H1 (cell line): ENCODE data around the gene PXDN. TPM values are rescaled to one million over a fixed set of nuclear protein-coding genes. Genes with fewer than 3 reads are reported as not detected.

Experiments
- CTCF ChIA-PET: fragments of 300-600 bp; sonication (Branson Sonifier 250); formaldehyde crosslinking; loops from one replicate; lab custom pipeline; 2021; ENCODE audit not compliant: partially characterized antibody; lab: Charles Lee
- POLR2A ChIA-PET: fragments of 300-600 bp; sonication (Branson Sonifier 250); formaldehyde crosslinking; loops from one replicate; lab custom pipeline; 2021; ENCODE audit warnings: inconsistent platforms; ENCODE audit not compliant: partially characterized antibody; lab: Charles Lee
- DNase-seq, 2 experiments: peaks; one replicate each; pipeline versions ENCODE4 v3.0.0 to v3.0.0-alpha.2; 2010 to 2022; ENCODE audit warnings: low spot score in 2 of 2, low read depth in 1 of 2, mixed read lengths in 1 of 2
- FAIRE-seq: peaks from 2 replicates; lab custom pipeline; 2011; peaks lifted over from hg19 to GRCh38; lab: Jason Lieb, UNC
- H2AFZ ChIP-seq: 2 replicates; pipeline ENCODE4 v1.8.1; 2012; ENCODE audit warnings: low read length, inconsistent platforms
- H2AK5ac ChIP-seq: 2 replicates; pipeline ENCODE4 v1.6.1; 2013; ENCODE audit warnings: low read depth, low read length
- H2BK120ac ChIP-seq: replicated peaks from 2 replicates; pipeline ENCODE3; 2013; ENCODE audit warnings: low read depth, low read length, inconsistent platforms
- H2BK12ac ChIP-seq: 2 replicates; pipeline ENCODE4 v1.6.1; 2013; ENCODE audit warnings: low read depth, low read length
- H2BK15ac ChIP-seq: 2 replicates; pipeline ENCODE4 v1.6.1; 2013; ENCODE audit warnings: low read length
- H2BK20ac ChIP-seq: 2 replicates; pipeline ENCODE4 v1.6.1; 2013; ENCODE audit warnings: low read length
- H2BK5ac ChIP-seq: 2 replicates; pipeline ENCODE4 v1.6.1; 2013; ENCODE audit warnings: low read depth, low read length
- H3K14ac ChIP-seq: 2 replicates; pipeline ENCODE4 v1.6.1; 2013; ENCODE audit warnings: inconsistent platforms; ENCODE audit not compliant: insufficient read length
- H3K18ac ChIP-seq: 2 replicates; pipeline ENCODE4 v1.6.1; 2013; ENCODE audit warnings: low read length; ENCODE audit errors: extremely low read depth
- H3K23ac ChIP-seq: 2 replicates; pipeline ENCODE4 v1.6.1; 2013; ENCODE audit warnings: inconsistent platforms; ENCODE audit not compliant: insufficient read length
- H3K23me2 ChIP-seq: 2 replicates; pipeline ENCODE4 v1.6.1; 2013; ENCODE audit warnings: low read depth, low read length
- H3K27ac ChIP-seq: 2 replicates; pipeline ENCODE4 v1.6.1; 2011; ENCODE audit warnings: low read depth, low read length, inconsistent platforms
- H3K27me3 ChIP-seq, 4 experiments: replicated peaks in 1 of 4; 1 replicate in 1 of 4; 2 replicates in 3 of 4; pipeline versions ENCODE4 v1.6.1 to v1.8.1; 2011 to 2013; ENCODE audit warnings: low read length in 3 of 4, mild to moderate bottlenecking in 3 of 4, inconsistent platforms in 2 of 4, mixed read lengths in 2 of 4, moderate library complexity in 1 of 4; ENCODE audit not compliant: control insufficient read depth in 3 of 4, insufficient read depth in 3 of 4; ENCODE audit errors: extremely low read depth in 1 of 4
- H3K36me3 ChIP-seq, 4 experiments: 2 replicates each; pipeline versions ENCODE4 v1.6.1 to v1.8.1; 2011 to 2013; ENCODE audit warnings: mild to moderate bottlenecking in 4 of 4, low read length in 3 of 4, moderate library complexity in 2 of 4, control low read depth in 1 of 4, inconsistent platforms in 1 of 4; ENCODE audit not compliant: insufficient read depth in 4 of 4, control insufficient read depth in 2 of 4
- H3K4ac ChIP-seq: replicated peaks from 2 replicates; pipeline ENCODE3; 2013; ENCODE audit warnings: low read length, low read depth, mixed read lengths, inconsistent platforms; ENCODE audit not compliant: insufficient read length
- H3K4me1 ChIP-seq, 4 experiments: replicated peaks in 1 of 4; 1 replicate in 1 of 4; 2 replicates in 3 of 4; pipeline versions ENCODE4 v1.6.1 to v1.8.1; 2011 to 2013; ENCODE audit warnings: low read length in 3 of 4, inconsistent platforms in 2 of 4, mixed read lengths in 1 of 4; ENCODE audit not compliant: insufficient read depth in 4 of 4, control insufficient read depth in 3 of 4
- H3K4me2 ChIP-seq, 2 experiments: 2 replicates each; pipeline versions ENCODE4 v1.6.1 to v1.8.1; 2011 to 2013; ENCODE audit warnings: low read depth in 2 of 2, low read length in 2 of 2, control low read depth in 1 of 2, inconsistent platforms in 1 of 2, mild to moderate bottlenecking in 1 of 2; ENCODE audit not compliant: insufficient read depth in 1 of 2
- H3K4me3 ChIP-seq, 4 experiments: fragments of 200-600, 300-600 bp in 1 of 4; sonication (generic), shearing (Covaris generic), sonication (Bioruptor Twin) in 1 of 4; 2 replicates each; pipeline versions ENCODE4 v1.5.1 to v1.8.1; 2011 to 2016; ENCODE audit warnings: low read length in 4 of 4, low read depth in 3 of 4, control low read depth in 2 of 4, inconsistent platforms in 2 of 4, mild to moderate bottlenecking in 2 of 4, mixed read lengths in 1 of 4, moderate library complexity in 1 of 4; ENCODE audit not compliant: insufficient read depth in 2 of 4; ENCODE audit errors: extremely low read depth in 1 of 4
- H3K56ac ChIP-seq: replicated peaks from 2 replicates; pipeline ENCODE3; 2013; ENCODE audit warnings: low read depth, mild to moderate bottlenecking, mixed read lengths, low read length, inconsistent platforms; ENCODE audit not compliant: insufficient read length
- H3K79me1 ChIP-seq: 2 replicates; pipeline ENCODE4 v1.6.1; 2013; ENCODE audit warnings: low read depth, low read length, control low read depth
- H3K79me2 ChIP-seq, 2 experiments: 2 replicates each; pipeline versions ENCODE4 v1.6.1 to v1.8.1; 2012 to 2013; ENCODE audit warnings: low read length in 2 of 2, mild to moderate bottlenecking in 2 of 2, inconsistent platforms in 1 of 2; ENCODE audit not compliant: insufficient read depth in 2 of 2, control insufficient read depth in 1 of 2
- H3K9ac ChIP-seq, 4 experiments: replicated peaks in 1 of 4; 1 replicate in 1 of 4; 2 replicates in 3 of 4; pipeline versions ENCODE4 v1.6.1 to v1.8.1; 2011 to 2013; ENCODE audit warnings: low read depth in 3 of 4, low read length in 3 of 4, control low read depth in 2 of 4, mild to moderate bottlenecking in 2 of 4, moderate library complexity in 2 of 4, inconsistent platforms in 1 of 4; ENCODE audit errors: extremely low read depth in 1 of 4
- H3K9me3 ChIP-seq, 2 experiments: 2 replicates each; pipeline versions ENCODE4 v1.6.1 to v1.8.1; 2012 to 2013; ENCODE audit warnings: mild to moderate bottlenecking in 2 of 2, moderate library complexity in 2 of 2, control low read depth in 1 of 2, inconsistent platforms in 1 of 2, low read depth in 1 of 2, low read length in 1 of 2, mixed read lengths in 1 of 2; ENCODE audit not compliant: insufficient read depth in 2 of 2
- H4K20me1 ChIP-seq, 2 experiments: replicated peaks in 1 of 2; 2 replicates each; pipeline versions ENCODE3 to v1.8.1; 2011 to 2013; ENCODE audit warnings: inconsistent platforms in 2 of 2, low read length in 2 of 2, mild to moderate bottlenecking in 1 of 2; ENCODE audit not compliant: insufficient read depth in 2 of 2, control insufficient read depth in 1 of 2
- H4K5ac ChIP-seq: 2 replicates; pipeline ENCODE4 v1.6.1; 2013; ENCODE audit warnings: low read length, low read depth, mixed read lengths, inconsistent platforms; ENCODE audit not compliant: insufficient read length
- H4K8ac ChIP-seq: 2 replicates; pipeline ENCODE4 v1.8.0; 2013; ENCODE audit warnings: mild to moderate bottlenecking, moderate library complexity, low read length, inconsistent platforms; ENCODE audit not compliant: insufficient read depth; ENCODE audit errors: extremely low read depth
- H4K91ac ChIP-seq: replicated peaks from 2 replicates; pipeline ENCODE3; 2013; ENCODE audit warnings: low read length, mixed read lengths, inconsistent platforms; ENCODE audit not compliant: insufficient read length
- BRCA1 ChIP-seq: IDR thresholded peaks from 2 replicates; pipeline ENCODE4 v1.6.1; 2012; ENCODE audit warnings: low read depth, low read length, improper control_type of control experiment
- POLR2A ChIP-seq, 2 experiments: IDR thresholded peaks; 1 replicate in 1 of 2; 2 replicates in 1 of 2; pipeline ENCODE4 v1.6.1; 2011; ENCODE audit warnings: low read depth in 2 of 2, low read length in 2 of 2, mild to moderate bottlenecking in 2 of 2; ENCODE audit errors: control extremely low read depth in 1 of 2
- WGBS, 2 experiments: shearing (Covaris generic) in 1 of 2; methylation state at CpG; one replicate each; pipeline versions ENCODE4 v1.1.6 to v1.1.7; 2013 to 2015; ENCODE audit warnings: low lambda C conversion rate in 2 of 2, mixed read lengths in 2 of 2, inconsistent platforms in 1 of 2, low coverage in 1 of 2, missing lambda C conversion rate in 1 of 2; ENCODE audit not compliant: insufficient replicate concordance in 2 of 2, insufficient coverage in 1 of 2, insufficient read length in 1 of 2; ENCODE audit errors: extremely low coverage in 1 of 2, missing lambda C conversion rate in 1 of 2; 5-methylcytosine and 5-hydroxymethylcytosine counted together
- polyA plus RNA-seq, 7 experiments: library from polyadenylated mRNA; depleted of rRNA in 3 of 7; stranded (reverse) in 5 of 7; unstranded in 2 of 7; fragments of >200 nt in 5 of 7; fragments of 200-250 nt in 2 of 7; gene quantifications; 1 replicate in 5 of 7; 2 replicates in 1 of 7; 4 replicates in 1 of 7; pipeline versions ENCODE4 v1.2.1 to v1.2.3, GENCODE V29; 2011 to 2013; ENCODE audit warnings: missing spikeins in 2 of 7, mixed read lengths in 2 of 7
- total RNA-seq: library from RNA; stranded (reverse); fragmentation: NEBNext Ultra II Directional; extraction: Animal tissue kit (Norgen Biotek cat#: 25700); gene quantifications from 2 replicates; pipeline ENCODE4 v1.2.1, GENCODE V29; 2021

PXDN gene
- total and polyA plus RNA-seq, 2 of the 8 experiments (the other 6 are each of a cell fraction or from before 2014, with no cell fraction given): 104 to 141 TPM

- WGBS, 2 experiments: 90% methylated on average over 20 of the region's 22 CpGs; no CpG with 5 or more reads in 1 of the 2 experiments
- H2BK120ac ChIP-seq: no peak overlapping the region
- peak overlapping the region; percentile 19; the same call in 1 of the 2 replicates for H3K18ac ChIP-seq
- H3K9ac ChIP-seq: no peak overlapping the region
- H3K79me1 ChIP-seq: peaks cover 9% of the 10 kb centered on the region
- no peak overlapping the region for H3K27ac ChIP-seq
- ChIA-PET POLR2A (interaction anchor here (0.9 to 2.4 kb wide), 7 partner anchors 8 to 115 kb away, joined by 3 to 11 read pairs (median 3); no protein-coding TSS in a partner anchor), CTCF (interaction anchor here (0.7 to 2.6 kb wide), 12 partner anchors 8 to 194 kb away, joined by 3 to 18 read pairs (median 4); no protein-coding TSS in a partner anchor)
- H3K9me3 ChIP-seq: peaks cover 0 to 9% of the 10 kb centered on the region in 2 experiments; a peak in 2 of 4 replicates
- H4K20me1 ChIP-seq: peaks cover 0 to 11% of the 10 kb centered on the region in 2 experiments
- no peak overlapping the region for H3K4me3 ChIP-seq
- peak overlapping the region; percentile 44; the same call in 1 of the 2 replicates for H2BK5ac ChIP-seq
- no peaks in the 10 kb centered on the region; a peak in 1 of 8 replicates for H3K36me3 ChIP-seq
- H4K91ac ChIP-seq: no peak overlapping the region
- no peak overlapping the region for H4K8ac ChIP-seq
- H2BK12ac ChIP-seq: peak overlapping the region; percentile 39; the same call in 1 of the 2 replicates
- peaks cover 2% of the 10 kb centered on the region; the same call in 1 of the 2 replicates for H3K23me2 ChIP-seq
- H3K4me1 ChIP-seq: peaks cover 0 to 20% (median 4%) of the 10 kb centered on the region in 4 experiments; a peak in 5 of 7 replicates
- peak overlapping the region; percentile 34; the same call in 1 of the 2 replicates for H2AK5ac ChIP-seq
- H3K23ac ChIP-seq: no peak overlapping the region
- H3K4me2 ChIP-seq: no peak overlapping the region; a peak in 1 of 4 replicates
- H3K4ac ChIP-seq: no peak overlapping the region
- H2AFZ ChIP-seq: no peak overlapping the region
- TF ChIP-seq POLR2A (IDR thresholded peaks at IDR 0.05; ENCODE audit: control extremely low read depth in 1 of 2, low read depth in 2 of 2, low read length in 2 of 2) (no peak), BRCA1 (no peak)
- peaks cover 0 to 5% (median 2%) of the 10 kb centered on the region in 4 experiments; a peak in 5 of 7 replicates for H3K27me3 ChIP-seq
- H3K79me2 ChIP-seq: peaks cover 9 to 73% of the 10 kb centered on the region in 2 experiments
- H3K56ac ChIP-seq: no peak overlapping the region
- H4K5ac ChIP-seq: no peak overlapping the region
- no peak overlapping the region for H3K14ac ChIP-seq
- no peak overlapping the region for H2BK15ac ChIP-seq
- FAIRE-seq (no peak), DNase-seq (peak in 1 of 2 experiments; percentile 45)
- H2BK20ac ChIP-seq: no peak overlapping the region
Observed at GRCh38 chr2:1739961-1740715, 4.2 kb downstream of the PXDN start.
